DMS53 treated with DMSO at 0.1 percent for 48 hours (cell line): Measurements from ENCODE around the gene RNF214.

Experiments
- DNase-seq: peaks from one replicate; lab custom pipeline; 2025; ENCODE audit not compliant: unreplicated experiment; lab: John Stamatoyannopoulos, UW

RNF214 gene

DNA sequence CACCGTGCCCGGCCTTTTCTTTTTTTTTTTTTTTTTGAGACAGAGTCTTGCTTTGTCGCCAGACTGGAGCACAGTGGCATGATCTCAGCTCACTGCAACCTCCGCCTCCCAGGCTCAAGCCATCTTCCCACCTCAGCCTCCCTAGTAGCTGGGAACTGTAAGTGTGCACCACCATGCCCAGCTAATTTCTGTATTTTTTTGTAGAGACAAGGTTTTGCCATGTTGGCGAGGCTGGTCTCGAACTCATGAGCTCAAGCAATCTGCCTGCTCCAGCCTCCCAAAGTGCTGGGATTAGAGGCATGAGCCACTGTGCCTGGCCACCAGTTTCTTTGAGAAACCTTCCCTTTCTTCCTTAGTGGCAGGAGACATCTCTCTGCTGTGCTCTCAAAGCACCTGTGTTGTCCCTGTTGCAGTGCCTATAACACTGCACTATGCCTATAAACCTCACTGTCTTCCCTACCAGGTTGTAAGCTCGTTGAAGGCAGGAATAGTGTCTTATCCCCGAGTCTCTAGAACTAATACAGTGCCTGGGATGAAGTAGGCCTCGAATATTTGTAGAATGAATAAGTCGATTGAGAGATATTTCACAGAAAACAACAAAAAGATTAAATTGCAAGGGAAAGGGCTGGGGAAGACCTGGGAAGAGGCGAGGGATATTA lies 19.6 kb upstream of the RNF214 start:
- no peak for DNase-seq

GRCh38 chr11:117214404-117215110 lies 17.9 kb upstream of the RNF214 start:
- no peak for DNase-seq

DNA sequence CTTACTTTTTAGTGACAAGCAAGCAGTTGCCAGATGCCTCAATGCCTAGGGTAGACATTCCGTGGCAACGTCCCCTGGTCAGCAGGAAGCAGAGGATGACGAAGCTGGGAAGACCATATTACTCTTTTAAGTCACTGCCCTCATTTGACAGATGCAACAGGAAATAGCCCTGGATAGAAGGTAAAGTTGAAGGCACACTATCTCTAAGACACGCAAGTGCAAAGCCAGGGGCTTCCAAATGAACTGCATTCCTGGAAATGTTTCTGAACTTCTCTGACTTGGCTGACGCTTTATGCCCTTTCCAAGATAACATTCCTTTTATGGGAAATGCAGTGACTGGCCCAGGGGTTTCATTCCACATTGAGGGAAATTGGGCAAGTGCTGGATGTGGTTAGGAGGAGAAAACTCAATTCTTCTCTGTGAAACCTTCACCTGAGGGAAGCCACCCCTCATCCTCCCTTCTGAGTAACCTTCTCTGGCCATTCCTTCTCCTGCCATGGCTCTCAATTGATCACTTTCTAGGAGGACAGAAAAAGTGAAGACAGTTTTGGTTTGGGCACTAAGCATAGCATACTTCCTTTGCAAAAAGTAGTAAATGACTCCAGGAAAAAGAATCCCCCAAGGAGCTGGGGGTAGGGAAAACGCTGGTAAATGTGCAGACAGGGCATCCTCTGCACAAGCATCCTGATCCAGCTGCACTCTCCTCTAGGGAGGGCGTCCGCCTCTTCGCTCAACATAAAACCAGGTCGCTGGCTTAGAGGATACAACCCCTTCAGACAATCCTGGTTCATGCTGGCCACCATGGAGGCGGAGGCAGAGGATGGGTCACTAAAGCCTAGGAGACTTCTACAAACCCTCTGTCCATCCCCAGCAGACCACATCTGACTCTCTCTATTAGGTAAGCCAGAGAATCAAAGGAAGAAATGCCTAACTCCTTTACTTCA lies 15.1 kb upstream of the RNF214 start:
- DNase-seq = no peak

DNA sequence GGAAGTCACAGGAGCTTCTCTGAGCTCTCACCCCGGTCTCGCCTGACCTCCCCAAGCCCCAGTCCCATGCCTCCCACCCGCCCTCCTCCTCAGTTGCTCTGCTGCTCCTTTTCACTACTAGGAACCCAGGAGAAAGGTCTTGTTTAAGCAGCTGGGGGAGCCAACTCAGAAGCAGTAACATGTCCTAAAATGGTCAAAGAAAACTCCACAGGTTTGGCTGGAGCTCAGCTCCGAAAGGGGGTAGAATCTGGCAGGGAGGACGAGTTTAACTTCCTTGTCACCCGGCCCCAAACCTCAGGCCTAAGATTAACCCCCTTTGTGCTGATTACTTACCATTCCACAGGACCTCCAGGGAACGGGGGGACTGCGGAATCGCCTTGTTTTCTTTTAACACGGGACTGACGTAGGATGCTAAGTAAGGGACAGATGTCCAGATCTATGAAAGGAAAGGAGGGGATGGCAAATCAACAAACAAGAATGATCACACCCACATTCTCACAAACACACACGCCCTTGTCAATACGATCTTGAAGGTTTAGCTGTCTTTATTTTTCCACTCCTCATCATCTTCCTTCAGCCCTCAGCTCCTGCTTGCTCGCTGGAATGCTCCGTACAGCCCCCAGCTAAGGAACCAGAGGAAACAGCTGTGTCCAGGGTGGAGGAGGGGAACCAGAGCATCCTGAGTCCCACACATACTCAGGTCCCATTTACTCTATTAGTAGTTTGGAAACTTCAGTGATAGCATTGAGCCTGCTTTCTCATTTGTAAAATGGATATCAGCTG lies 14.1 kb upstream of the RNF214 start:
- no peak for DNase-seq

DNA sequence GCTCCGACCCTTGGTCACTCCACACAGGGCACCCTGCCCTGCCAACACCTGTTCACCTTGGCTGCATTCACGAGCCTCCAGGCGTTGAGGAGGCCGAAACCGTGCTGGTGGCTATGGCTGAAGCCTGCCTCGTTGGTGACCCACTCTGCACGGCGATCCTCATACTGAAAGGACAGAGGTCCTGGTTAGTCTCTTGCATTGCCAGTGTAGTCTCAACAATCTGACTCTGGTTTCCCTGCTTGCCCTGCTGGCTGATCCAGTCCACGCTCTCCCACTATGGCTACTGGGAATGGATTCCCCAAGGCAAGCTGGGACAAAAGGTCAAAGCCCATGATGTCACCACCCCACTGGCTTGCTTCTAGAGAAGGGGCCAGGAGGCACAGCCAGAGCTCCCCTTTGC lies 13.5 kb upstream of the RNF214 start:
- DNase-seq = no peak

GRCh38 chr11:117219455-117219854 lies 13.0 kb upstream of the RNF214 start:
- DNase-seq = no peak

- no peak for DNase-seq
Measured at GRCh38 chr11:117219995-117220394, 12.5 kb upstream of the RNF214 start.

- DNase-seq = no peak
Measured at GRCh38 chr11:117220568-117220967, 11.9 kb upstream of the RNF214 start.

DNA sequence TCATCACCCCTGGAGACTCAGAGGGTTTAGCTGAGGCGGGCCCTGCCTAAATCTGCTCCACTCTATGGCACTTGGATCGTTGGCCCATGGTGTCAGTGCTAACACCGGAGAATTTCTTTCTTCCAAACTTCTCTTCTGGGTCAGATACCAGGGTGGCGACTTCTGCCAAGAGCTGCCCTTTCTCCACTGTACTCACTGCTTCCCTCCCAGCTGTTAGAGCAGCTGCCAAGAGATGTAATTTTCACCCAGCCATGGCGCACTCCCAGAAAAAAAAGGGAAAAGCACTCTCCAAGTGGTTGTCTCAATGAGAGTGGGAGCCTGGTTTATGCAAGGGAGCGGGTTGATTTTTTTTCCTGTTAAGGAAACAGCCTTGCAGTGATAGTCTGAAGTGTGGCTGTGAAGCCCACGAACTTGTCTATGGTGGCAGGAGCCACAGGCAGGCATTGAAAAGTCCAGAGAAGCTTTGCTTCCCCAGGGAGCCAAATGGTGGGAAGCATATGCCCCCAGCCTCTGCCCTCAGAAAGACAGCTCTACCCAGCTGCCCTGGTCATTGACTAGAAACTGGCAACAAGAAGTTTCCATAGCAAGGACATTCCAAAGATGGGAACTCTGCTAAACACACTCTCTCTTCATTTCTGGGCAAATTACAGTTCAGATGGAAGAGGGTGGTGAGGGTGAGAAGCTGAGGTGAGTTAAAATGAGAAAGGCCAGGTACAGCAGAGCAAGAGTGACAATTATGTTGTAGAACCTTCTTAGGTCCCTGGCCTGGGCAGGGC lies 11.3 kb upstream of the RNF214 start:
- no peak for DNase-seq

DNA sequence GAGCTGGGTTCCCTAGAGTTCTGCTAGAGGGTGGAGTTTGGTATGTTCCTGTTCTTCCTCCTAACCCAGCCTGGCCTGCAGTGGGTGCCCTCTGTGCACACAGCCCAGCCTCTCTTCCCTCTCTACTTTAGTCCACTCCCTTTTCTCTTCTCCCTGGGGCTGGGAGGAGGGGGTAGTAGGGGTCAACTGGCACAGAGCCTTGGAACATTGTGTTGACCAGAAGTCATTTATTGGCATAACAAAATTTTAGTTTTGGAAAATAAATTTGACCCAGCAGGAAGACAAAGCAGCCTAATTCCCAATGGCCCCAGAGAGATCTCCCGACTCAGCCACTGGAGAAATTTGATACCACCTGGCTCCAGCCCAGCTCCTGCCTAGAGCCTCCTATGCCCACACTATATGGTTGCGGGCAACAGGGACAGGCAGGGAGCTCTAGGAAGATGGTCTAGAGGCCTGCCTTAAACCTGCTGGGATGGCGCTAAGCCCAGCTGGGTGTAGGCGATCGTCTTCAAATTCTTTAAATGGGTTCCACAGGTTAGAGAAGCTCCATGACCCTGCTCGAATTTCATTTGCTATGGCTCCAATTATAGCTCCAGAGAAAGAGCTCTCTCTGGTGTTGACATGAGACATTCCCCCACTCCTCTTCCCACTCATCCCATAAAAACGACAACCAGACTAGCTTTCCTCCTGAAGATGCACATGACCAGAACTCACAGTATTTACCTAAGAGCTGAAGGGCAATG lies 10.5 kb upstream of the RNF214 start:
- DNase-seq = peak; percentile 35

- no peak for DNase-seq
Measured at GRCh38 chr11:117222991-117223740, 9.3 kb upstream of the RNF214 start.

DNA sequence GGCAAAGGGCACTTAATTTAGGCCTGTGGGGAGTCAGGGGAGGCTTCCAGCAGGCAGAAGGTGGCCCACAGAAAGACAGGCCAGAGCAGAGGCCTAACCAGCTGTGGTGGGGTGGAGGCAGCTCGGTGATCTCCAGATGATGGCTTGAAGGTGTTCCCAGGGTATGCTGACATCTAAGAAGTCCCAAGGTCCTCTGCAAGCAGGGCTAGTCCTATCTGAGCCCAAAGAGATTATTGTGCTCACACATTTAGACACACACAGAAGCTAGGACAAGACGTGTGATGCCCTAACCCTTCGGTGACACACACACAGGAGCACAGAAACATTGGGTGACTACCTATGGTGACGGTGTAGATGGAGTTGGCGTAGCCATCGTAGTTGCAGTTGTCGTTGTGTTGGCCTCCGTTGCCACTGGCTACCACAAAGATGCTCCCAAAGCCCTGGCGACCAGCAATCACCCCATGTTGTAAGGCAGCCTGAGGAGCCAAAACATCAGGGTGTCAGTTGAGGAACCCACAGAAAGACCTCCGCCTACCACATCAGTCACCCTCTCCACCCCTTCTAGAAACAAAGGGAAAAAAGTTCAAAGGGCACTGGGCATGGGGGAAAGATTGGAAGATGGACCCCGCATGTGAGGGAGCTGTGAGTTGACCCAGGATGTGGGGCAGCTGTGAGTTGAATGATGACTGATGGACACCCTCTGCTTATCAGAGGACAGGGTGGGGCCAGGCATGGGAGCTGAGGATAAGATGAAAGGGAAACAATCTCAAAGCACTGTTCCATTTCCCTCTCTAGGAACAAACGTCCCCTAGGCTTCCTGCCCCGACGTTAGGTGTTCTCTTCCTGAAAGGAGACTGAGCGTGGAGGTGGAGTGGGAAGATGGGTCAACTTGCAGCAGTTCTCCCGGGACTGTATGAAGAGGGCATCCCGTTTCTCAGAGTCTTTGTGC lies 8.5 kb upstream of the RNF214 start:
- no peak for DNase-seq

DNA sequence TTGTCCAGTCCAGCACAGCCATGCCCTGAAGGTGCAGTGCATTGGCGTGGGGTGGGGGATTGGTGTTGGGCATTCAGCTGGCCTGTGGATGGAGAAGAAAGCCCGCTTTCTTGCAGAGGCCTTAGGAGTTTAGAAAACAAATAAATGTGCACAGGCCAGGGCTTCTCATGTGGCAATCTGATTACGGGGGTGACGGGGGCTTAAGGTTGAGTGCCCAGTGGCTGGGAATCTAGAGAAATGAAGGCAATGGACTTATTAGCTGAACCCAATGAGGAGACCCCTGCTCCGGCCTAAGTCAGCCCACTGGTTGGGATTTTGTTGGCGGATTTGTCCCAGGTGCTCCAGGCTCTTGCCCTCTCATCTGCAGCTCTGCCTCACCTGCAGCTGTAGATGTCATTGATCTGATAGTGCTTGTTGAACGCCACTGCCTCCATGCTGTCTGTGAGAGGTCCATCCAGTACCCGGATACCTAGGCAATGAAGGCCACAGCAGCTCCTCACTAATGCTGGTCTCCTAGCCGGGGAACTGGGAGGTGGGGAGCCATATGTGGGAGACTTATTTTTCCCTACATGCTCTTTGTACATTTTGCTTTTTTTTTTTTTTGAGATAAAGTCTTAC lies 6.8 kb upstream of the RNF214 start:
- no peak for DNase-seq

- DNase-seq = peak; percentile 92
Measured at GRCh38 chr11:117226388-117227385, 5.8 kb upstream of the RNF214 start.

DNA sequence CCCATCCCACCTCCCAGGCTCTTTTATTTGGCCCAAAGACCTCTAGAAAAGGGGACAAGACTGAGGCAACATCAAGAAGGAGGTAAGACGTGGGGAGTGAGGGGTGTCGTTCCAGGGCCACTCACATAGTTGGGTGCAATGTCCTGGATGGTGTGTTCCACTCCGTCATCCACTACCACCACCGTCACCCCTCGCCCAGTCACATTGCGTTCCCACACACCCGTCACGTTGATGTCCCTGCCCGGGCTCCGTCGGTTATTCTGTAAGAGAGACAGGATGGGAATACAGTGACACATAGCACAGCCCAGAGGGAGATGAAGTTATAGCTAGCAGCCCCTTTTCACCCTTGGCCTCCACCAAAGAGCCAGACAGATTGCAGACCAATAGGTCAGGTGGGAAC lies 4.4 kb upstream of the RNF214 start:
- DNase-seq = no peak

DNA sequence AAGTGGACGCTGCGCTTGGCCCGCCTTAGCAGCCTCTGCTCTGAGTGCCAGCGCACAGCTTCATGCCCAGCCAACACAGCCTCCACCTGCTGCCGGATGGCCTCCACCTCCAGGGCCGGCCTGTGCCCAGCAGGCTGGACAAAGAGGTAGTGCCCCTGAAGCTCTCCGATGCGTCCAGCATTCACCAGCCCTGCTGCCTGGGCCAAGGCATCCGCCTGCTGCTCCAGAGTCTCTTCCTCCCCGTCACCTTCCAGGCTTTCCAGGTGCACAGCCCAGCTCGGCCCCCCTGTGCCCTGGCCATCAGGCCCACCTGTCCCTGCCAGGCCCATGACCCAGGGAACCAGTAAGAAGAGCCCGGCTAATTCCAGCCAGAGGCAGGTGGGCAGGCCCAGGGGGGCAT lies 3.1 kb upstream of the RNF214 start:
- no peak for DNase-seq
